Occipital lobe (tissue), 2 donors: ENCODE data around the gene CFAP206. TPM values are rescaled to one million over a fixed set of nuclear protein-coding genes. Genes with fewer than 3 reads are reported as not detected.
A peak's percentile ranks its signal among the peaks of the same experiment; 100 is the strongest.

Experiments used
- DNase-seq: peaks from one replicate; lab custom pipeline; 2025; lab: John Stamatoyannopoulos, UW
- total RNA-seq: library from RNA; depleted of rRNA; stranded (reverse); fragments of >200 nt; gene quantifications from one replicate; pipeline ENCODE4 v1.2.3, GENCODE V29; 2014

The CFAP206 gene, protein sequence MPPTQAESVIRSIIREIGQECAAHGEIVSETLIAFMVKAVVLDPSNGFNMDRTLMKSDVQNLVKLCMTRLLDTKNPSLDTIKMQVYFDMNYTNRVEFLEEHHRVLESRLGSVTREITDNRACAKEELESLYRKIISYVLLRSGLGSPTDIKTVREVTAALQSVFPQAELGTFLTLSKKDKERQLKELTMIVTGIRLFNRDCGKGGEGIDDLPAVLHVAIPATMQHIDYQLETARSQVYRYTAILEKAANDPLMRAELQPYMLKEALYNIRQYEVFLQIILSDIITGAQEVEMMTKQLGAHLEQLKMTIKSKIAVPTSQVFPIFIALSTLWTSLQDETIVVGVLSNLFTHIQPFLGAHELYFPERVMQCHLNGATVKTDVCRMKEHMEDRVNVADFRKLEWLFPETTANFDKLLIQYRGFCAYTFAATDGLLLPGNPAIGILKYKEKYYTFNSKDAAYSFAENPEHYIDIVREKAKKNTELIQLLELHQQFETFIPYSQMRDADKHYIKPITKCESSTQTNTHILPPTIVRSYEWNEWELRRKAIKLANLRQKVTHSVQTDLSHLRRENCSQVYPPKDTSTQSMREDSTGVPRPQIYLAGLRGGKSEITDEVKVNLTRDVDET
- total RNA-seq: 3.0 TPM

DNA sequence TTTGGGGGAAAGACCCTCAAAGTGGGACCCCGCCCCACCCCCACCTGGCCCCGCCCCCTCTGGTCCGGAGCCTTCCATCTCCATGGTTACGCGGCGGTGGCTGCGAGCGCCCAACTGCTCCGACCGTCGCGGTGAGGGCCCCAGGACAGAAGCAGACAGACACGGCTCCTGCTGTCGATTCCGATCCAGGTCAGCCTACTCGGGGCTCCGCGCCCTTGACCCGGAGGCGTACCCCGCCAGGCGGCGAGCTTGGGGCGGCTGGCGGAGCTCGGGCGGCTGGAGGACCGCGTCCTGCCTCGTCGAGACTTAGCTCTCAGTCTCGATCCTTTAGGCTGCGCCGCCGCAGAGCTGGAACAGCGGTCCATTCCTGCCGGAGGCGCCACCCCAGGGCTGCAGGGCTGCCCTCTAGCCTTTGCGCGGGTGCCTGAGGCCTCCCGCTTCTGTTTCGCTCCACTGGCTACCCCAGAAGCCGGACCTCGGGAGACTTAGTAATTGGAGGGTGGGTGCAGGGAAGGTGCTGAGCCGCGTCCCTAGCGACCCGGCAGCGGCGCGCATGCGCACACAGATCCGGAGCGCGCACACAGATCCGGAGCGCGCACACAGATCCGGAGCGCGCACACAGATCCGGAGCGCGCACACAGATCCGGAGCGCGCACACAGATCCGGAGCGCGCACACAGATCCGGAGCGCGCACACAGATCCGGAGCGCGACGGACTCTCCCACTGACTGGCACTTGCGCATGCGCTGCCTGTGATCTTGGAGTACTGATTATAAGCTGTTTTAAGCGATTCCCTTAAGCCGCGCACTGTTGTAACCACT lies at the start of gene CFAP206:
Gene CFAP206 (plus strand): TSS at position 72 of the 820 bp plus-strand sequence. CDS start 1,868 bp downstream, outside the sequence.
- DNase-seq: peak; percentile 71

DNA sequence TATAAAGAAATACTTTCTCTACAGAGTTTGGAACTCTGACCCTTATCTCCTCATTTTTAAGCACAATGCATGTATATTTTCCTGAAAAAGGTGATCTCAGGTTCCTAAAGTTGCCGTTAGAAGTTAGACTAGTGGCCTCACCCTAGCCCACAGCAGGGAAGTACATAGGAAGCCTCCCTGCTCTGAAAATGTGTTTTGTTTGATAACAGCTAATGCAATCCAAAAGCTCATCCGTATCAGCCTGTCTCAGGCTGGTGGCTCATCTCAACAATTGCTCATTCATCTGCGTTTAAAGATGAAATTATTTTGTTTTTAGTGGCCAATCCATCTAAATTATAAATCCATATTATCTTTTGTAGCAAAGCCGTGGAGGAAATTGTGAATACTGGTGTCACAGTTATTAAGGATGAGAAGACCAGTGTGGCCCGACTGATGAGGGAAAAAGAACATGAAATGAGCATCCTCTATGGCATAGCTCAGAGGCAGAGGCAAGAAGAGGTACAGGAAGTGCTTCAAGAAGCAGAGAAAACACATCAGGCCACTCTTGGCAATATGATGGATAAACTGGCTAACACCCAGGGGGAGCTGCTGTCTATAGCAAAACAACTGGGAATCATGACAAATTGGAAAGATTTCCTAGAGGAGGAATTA lies 43.0 kb upstream of the CFAP206 start:
- no peak for DNase-seq

DNA sequence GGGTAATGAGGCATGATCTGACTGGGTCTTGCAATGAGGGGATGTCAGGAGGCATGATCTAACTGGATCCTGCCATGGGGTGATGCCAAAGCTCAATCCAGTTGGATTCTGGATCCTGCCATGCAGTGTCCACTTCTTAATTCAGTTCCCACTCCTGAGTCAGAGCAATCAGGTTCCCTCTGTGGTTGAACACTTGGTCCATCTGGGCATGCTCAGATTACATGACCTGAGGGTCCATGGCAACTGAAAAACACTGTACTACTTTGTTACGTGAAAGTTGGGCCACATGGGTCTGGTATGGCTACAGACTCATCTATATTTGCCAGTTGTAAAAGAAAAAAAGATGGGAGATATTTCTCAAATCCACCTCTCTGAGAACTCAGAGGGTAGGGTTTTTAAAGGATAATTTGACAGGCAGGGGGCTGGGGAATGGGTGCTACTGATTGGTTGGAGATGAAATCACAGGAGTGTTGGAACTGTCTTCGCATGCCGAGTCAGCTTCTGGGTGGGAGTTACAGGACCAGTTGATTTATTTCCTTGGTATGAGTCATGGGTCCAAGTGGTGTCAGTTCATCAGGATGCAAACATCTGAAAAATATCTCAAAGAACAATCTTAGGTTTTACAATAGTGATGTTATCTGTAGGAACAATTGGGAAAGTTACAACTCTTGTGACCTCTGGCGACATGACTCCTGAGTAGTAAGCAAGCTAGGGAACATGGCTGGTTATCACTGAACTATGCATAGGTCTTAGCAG lies 41.5 kb upstream of the CFAP206 start:
- DNase-seq: no peak

DNA sequence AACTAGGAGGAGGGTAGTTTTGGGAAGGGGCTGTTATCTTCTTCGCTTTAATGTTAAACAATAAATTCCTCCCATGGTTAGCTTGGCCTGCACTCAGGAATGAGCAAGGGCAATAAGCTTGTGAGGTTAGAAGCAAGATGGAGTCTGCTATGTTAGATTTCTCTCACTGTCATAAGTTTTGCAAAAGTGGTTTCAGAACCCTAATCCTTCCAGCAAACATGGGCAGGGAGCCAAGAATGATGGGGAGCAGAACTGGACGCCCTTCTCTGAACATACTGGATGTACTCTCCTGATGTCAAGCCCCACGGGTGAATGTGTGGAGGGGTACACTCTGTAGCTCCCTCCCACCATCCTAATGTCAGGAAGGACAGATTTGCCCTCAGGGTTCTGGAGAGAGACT lies 40.9 kb upstream of the CFAP206 start:
- no peak for DNase-seq

DNA sequence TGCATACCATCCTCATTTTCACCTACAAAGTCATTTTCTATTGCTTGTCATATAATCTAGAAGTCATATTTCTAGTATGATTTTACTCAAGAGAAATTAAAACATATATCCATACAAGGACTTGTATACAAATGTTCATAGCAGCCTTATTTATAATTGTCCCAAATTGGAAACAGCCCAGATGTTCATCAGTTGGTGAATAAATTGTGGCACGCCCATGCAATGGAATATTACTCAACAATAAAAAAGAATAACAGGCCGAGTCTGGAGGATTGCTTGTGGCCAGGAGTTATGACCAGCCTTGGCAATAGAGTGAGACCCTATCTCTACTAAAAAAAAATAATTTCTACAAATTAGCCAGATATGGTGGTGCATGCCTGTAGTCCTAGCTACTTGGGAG lies 34.4 kb upstream of the CFAP206 start:
- DNase-seq: no peak

DNA sequence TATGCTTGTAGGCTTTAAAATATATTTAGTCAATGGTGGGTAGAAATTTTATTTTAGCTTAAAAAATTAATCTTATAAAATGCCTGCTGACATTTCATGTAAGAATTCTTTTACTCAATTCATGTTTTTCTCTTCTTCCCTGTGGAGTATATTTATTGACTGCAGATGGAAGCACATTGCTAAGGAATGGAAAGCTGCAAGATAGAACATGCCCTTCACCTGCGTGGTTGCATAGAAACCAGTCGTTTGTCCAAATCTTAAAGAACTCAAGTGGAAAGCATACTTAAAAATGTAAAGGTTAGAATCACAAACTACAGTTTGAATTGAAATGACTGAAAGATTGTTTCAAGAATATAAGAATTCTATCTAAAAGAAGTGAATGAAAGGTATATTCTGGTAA lies 32.5 kb upstream of the CFAP206 start:
- no peak for DNase-seq

DNA sequence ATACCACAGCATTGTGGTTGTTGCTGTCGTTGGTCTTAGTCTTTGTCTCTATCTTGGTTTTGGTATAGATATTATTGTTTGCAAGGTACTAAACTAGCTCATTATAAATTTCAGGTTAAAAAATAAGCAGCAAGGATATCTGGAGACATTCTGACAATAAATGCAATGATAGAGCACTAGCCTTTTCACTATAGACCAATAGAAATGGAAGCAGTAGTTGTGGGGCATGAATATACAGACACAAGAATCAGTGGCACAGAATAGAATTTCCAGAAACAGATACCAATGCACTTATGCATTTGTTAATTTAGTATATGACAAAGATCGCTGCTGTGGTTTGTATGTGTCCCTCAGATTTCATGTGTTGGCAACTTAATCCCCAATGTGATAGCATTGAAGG lies 31.1 kb upstream of the CFAP206 start:
- DNase-seq: no peak

DNA sequence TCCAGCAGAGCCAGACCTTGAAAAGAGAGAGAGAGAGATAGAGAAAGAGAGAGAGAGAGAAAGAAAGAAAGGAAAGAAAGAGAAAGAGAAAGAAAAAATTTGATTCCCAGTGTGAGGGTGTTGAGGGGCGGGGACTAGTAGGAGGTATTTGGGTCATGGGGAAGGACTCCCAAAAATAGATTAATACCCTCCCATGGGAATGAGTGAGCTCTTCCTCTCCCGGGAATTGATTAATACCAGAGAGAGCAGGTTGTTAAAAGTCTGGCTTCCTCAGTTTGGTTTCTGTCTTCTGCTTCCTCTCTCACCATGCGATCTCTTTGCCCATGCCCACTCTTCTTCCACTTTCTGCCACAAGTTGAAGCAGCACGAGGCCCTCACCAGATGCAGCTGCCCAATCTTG lies 28.8 kb upstream of the CFAP206 start:
- no peak for DNase-seq

DNA sequence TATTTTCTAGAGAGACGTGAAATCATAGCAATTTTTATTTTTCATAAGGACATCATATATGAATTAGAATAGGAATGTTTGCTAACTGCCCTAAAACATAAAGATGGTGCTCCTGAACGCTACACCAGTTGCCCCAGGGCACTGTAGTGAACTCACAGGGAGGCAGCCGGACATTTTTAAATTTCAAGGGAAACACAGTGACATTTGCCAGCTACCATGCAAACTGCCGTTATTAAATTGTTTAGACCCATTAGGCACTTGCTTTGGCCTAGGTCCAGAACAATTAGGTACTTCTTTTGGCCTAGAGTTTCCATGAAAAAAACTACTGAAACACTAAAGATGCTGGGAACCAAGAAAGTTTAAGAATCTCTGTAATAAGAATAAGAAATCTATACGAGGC lies 24.9 kb upstream of the CFAP206 start:
- no peak for DNase-seq

DNA sequence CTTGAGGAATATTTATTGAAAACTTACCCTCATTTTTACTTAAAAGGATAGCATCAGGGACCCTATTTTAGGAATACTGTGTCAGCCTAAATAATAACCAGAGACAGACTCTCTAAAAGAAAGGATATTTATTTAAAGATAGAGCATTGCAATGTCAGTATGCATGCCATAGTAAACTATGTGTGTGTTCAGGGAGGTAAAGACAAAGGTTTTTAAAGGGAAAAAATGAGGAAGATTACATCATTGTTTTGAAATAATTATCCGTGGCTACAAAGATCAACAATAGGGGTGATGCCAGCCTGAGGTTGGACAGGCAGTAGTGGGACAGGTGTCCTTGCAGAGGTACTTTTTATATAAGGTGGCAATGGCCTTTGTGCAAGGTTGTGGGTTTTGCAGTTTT lies 23.7 kb upstream of the CFAP206 start:
- no peak for DNase-seq

DNA sequence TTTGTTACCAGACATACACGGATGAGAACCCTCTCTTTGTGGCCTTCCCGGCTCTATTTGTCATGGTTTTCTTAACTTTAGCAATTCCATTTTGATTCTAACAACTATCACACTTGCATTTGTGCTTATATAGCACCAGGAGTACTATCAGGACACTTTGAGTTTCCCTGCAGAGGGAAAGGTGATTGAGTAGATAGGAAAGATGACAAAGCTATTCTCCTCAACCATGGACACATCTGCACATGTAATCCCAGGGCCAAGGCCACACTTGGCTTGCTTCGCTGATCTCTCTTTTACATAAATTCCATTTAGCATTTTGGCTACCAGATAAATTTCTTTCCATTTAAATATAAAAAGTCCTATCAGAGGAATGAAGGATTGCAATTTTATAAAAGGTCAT lies 23.3 kb upstream of the CFAP206 start:
- no peak for DNase-seq

DNA sequence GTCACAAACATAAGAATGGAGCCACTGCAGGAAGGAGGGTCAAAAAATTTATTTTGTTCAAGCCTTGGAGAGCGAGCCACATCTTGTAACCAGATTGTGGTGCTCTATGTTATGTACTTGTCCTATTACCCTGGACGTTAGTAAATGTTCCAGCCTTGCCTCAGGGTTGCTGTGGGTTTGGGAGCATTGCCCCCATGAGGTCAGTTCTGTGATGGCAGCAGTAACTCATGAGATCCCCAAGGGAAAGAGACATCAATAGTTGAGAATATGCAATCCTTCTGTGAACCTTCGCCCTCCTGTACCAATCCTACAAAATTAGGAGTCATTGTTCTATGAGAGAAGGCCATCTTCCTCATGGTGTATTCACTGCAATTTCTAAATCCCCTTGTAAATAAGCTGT lies 16.4 kb upstream of the CFAP206 start:
- no peak for DNase-seq

DNA sequence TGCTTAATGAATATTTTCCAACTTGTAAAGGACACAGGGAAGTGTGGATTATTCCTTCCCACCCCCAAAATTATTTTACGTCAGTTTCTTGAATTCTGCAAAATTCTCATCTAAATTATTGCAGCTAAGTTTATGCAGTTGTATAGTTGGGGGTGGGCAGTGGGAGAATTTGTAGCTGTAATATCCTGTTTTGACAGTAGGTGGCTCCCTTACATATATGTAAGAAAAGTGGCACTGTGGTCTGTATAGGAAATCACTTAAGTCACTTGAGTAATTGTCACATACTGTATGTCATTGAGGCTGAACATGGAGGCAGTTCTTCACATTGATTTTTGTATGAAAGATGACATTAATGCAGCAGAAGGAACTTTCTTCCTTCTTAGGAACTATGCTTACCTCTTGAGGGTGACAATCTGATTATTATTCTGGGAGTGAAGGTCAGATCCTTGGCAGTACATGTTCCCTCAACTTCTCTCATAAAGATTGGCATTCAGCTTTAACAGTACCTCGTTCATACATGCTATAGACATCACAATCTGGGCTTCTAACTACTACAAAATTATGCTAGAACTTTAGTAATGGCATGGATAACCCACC lies 14.6 kb upstream of the CFAP206 start:
- DNase-seq: peak; percentile 1

DNA sequence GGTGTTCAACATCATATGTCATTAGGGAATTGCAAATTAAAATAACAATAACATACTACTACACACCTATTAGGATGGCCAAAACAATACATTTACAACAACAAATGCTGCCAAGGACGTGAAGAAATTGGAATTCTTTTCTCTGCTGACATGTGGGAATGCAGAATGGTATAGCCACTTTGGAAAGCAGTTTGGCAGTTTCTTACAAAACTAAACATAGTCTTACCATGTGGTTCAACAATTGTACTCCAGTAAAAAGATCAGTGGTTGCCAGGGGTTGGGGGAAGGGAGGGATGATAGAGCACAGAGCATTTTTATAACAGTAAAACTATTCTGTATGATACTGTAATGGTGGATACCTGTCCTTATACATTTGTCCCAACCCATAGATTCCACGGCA lies 12.3 kb upstream of the CFAP206 start:
- DNase-seq: no peak

DNA sequence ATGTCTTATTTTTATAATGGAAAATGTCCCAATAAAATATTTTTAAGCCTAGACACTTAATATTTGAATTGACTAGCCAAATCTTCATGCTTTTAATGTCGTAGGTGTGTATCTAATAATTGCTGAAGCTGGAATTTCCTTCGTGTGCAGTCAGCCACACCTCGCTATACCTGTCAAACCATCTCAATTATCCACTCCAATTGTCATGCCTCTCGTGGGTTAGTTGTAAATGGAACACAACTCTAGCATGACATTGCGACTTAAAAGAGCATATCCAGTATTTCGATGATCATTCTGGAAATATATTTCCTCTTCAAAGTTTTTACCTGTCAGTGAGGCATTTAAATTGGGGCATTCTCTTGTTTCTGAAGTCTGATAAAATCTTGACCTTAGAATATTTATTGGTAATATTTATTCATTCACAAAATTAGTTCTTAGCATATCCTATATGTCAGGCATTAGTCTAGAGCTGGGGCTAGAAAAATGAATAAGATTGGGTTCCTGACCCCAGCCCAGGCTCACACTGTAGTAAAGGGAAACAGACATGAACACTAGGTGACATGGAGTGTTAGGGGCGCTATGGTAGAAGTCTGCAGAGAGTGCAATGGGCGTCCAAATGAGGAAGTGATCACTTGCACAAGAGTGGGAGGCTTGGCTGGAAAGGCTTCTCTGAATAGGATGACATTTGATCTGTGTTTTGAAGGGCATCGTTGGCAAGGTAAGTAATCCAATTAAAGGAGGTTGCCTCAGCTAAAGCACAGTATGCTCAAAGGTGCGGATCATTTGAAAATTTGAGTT lies 11.0 kb upstream of the CFAP206 start:
- no peak for DNase-seq

DNA sequence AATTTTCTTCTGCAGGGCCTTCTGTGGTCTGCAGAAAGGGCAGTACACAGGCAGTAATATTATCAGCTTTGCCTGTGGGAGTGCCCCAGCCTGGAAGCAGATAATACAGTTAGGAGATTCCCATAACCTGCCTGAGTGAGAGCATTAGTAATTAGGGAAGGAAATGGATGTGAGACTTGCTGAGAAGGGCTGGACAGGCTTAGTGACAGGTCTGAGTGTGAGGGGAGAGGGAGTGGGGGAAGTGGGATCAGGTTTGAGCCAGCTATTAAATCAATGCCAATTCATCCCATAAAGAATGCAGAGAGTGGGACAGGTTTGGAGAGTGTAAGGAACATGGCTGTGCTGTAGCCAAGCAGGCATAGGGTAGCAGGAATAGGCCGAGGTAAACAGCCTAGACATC lies 10.1 kb upstream of the CFAP206 start:
- DNase-seq: no peak

DNA sequence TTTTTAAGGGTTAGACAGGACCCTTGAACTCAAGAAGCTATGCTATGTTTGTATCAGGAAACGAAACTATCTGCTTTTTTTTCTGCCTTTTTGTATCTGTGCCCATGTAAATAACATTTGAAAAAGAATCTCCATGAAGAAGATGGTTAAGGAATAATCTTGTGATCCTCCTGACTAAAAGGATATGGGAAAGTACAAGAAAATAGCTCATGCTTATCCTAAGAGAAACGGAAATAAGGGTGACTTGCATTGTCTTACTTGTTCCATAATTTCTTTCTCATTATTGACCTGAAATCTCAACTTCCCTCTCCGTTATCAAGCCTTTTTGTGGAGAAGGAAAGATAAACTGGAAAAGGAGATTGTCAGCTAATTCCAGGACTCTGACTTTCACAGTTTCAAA lies 5.9 kb upstream of the CFAP206 start:
- no peak for DNase-seq

DNA sequence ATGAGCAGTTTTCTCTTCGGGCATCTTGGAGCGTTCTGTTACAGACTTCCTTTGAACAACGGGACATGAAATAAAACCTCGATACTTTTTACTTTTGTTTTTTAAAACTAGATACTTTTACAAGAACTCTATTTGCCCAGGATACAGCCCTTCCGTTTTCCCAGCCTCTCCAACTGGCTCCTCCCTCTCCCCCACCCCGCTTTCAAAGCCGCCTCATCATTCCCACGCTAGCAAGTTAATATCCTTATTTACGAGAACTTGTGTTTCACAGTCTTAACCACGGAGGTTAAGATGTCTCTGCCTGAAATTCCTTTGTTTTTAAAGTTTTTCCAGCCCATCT lies 241 bp upstream of the CFAP206 start:
- DNase-seq: no peak

DNA sequence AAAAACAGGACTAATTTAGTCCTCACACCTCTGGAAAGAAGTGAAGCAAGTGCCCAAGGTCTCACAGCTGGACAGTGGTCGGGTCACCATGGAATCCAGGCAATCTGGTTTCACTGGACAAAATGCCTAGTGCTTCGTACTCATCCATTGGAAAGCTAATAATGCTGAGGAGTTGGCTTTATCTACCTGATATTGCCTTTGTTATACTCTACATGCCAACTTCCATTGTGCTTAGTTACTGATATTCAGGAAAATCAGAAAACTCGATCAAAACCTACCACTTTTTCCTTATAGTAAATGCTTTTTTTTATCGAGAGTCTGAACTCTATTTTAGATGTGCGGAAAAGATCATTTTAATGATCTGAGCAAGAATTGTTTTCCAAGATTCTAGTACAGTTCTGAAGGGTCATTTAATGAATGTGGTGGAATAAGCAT lies 966 bp downstream of the CFAP206 start:
- no peak for DNase-seq

DNA sequence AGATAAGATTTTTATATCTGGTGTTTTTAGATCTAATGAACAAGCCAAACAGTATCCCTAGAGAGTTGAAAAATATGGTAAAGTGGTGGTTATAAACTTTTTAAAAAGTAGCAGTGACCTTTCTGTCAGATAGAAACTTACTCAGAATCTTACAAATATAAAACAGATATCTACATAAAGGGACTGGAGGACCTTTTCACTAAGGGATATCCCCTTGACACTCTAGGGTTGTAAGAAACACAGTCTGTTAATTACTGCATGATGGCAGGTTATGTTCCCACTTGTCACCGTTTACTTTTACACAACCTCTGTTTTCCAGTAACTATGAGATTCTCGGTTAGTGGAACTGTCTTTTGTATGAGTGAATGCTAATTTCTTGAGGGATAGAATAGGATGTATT lies 11.5 kb downstream of the CFAP206 start:
- DNase-seq: no peak
